Measurements from ENCODE around the gene MDP1. TPM values are rescaled to one million over a fixed set of nuclear protein-coding genes. Genes with fewer than 3 reads are reported as not detected.
"Not testable (repeated sequence)": the region's sequence is repeated elsewhere in the genome, so short reads cannot be mapped to it uniquely, and the experiment has no call there.

The MDP1 gene
- total RNA-seq, 4 donors from 2014 or later: 6.9 to 17.1 (median 11.4) TPM

- no peak for ATAC-seq
- TF ChIP-seq EP300 (IDR thresholded peaks at IDR 0.05) (no peak), POLR2AphosphoS5 (IDR thresholded peaks at IDR 0.05) (no peak), POLR2A (IDR thresholded peaks at IDR 0.05) (no peak), CTCF (IDR thresholded peaks at IDR 0.05) (no peak)
These were observed 3.2 kb upstream of the MDP1 start for GRCh38 chr14:24219080-24219479.

GRCh38 chr14:24216876-24217275 lies 1.0 kb upstream of the MDP1 start:
- H3K9me3 ChIP-seq, H3K27me3 ChIP-seq, H3K4me3 ChIP-seq, ATAC-seq: not testable (repeated sequence)
- Histone ChIP-seq H3K27ac (peak overlapping the region in 2 of 4 donors; percentile 92 to 97), H3K4me1 (peaks cover 0 to 40% (median 13%) of the 10 kb centered on the region in 3 donors), H3K36me3 (peaks cover 0 to 11% of the 10 kb centered on the region in 2 donors)
- 88% methylated on average over 1 of the region's 1 CpG; no CpG with 5 or more reads in 1 of the 2 donors for WGBS, 2 donors (ENCODE audit: low coverage in 1 of 2)

More at GRCh38 chr14:24219080-24219479, 3.2 kb upstream of the MDP1 start:
- WGBS, 2 donors (ENCODE audit: low coverage in 1 of 2): 73 to 100% methylated on average over 2 to 3 of the region's 4 CpGs
- no peak overlapping the region for H3K27ac ChIP-seq
- no peaks in the 10 kb centered on the region for H3K27me3 ChIP-seq
- no peak overlapping the region for H3K4me3 ChIP-seq
- H3K9me3 ChIP-seq: no peaks in the 10 kb centered on the region
- H3K36me3 ChIP-seq: peaks cover 0 to 11% of the 10 kb centered on the region in 2 donors
- peaks cover 0 to 24% (median 8%) of the 10 kb centered on the region in 3 donors for H3K4me1 ChIP-seq

- no peak for ATAC-seq
- TF ChIP-seq POLR2AphosphoS5 (IDR thresholded peaks at IDR 0.05) (no peak), EP300 (IDR thresholded peaks at IDR 0.05) (no peak), POLR2A (IDR thresholded peaks at IDR 0.05) (no peak), CTCF (IDR thresholded peaks at IDR 0.05) (no peak)
- peaks cover 0 to 15% of the 10 kb centered on the region in 2 donors for H3K36me3 ChIP-seq
- WGBS, 2 donors (ENCODE audit: low coverage in 1 of 2): 87 to 94% methylated on average over 2 of the region's 2 CpGs
- no peaks in the 10 kb centered on the region for H3K9me3 ChIP-seq
- peak overlapping the region in 3 of 4 donors; percentile 92 to 97 (median 92) for H3K27ac ChIP-seq
- peak overlapping the region in 1 of 2 donors; percentile 78 for H3K4me3 ChIP-seq
- H3K4me1 ChIP-seq: peaks cover 0 to 46% (median 13%) of the 10 kb centered on the region in 3 donors
- H3K27me3 ChIP-seq: no peaks in the 10 kb centered on the region
These were observed 456 bp upstream of the MDP1 start for GRCh38 chr14:24216345-24216699.

GRCh38 chr14:24213866-24214662 lies 1.8 kb downstream of the MDP1 start:
- peak overlapping the region; percentile 74 to 97 (median 92) for H3K27ac ChIP-seq
- no peaks in the 10 kb centered on the region for H3K9me3 ChIP-seq
- H3K36me3 ChIP-seq: peaks cover 0 to 37% of the 10 kb centered on the region in 2 donors
- ATAC-seq: no peak
- 89 to 90% methylated on average over 5 to 6 of the region's 7 CpGs for WGBS, 2 donors (ENCODE audit: low coverage in 1 of 2)
- peak overlapping the region; percentile 45 to 79 for H3K4me3 ChIP-seq
- H3K4me1 ChIP-seq: peaks cover 0 to 47% (median 13%) of the 10 kb centered on the region in 3 donors
- H3K27me3 ChIP-seq: no peaks in the 10 kb centered on the region
- TF ChIP-seq EP300 (IDR thresholded peaks at IDR 0.05): no peak
- TF ChIP-seq CTCF (IDR thresholded peaks at IDR 0.05): no peak
- no peak for TF ChIP-seq POLR2AphosphoS5 (IDR thresholded peaks at IDR 0.05)
- no peak for TF ChIP-seq POLR2A (IDR thresholded peaks at IDR 0.05)

- peak; percentile 95 for ATAC-seq
- no peaks in the 10 kb centered on the region for H3K9me3 ChIP-seq
- peak within 1 kb of the TSS; percentile 74 to 97 (median 92) for H3K27ac ChIP-seq
- H3K4me1 ChIP-seq: peaks cover 0 to 47% (median 13%) of the 10 kb centered on the region in 3 donors
- TF ChIP-seq EP300 (IDR thresholded peaks at IDR 0.05) (no peak), CTCF (IDR thresholded peaks at IDR 0.05) (peak in 2 of 4 experiments; percentile 21 to 50), POLR2A (IDR thresholded peaks at IDR 0.05) (peak; percentile 93 to 94), POLR2AphosphoS5 (IDR thresholded peaks at IDR 0.05) (peak; percentile 99)
- H3K36me3 ChIP-seq: peaks cover 0 to 46% of the 10 kb centered on the region in 2 donors
- WGBS, 2 donors (ENCODE audit: low coverage in 1 of 2): 1% methylated on average over 23 of the region's 53 CpGs; no CpG with 5 or more reads in 1 of the 2 donors
- peak within 1 kb of the TSS; percentile 45 to 79 for H3K4me3 ChIP-seq
- H3K27me3 ChIP-seq: no peaks in the 10 kb centered on the region
These were observed 2.7 kb downstream of the MDP1 start, which contains the start of gene CHMP4A for GRCh38 chr14:24212924-24213865. Gene CHMP4A, minus strand, starts transcription at chr14:24213488. Its CDS starts 49 bp downstream, at chr14:24213439.
